H1 (cell line): ENCODE measurements around the gene ARHGAP32. TPM values are rescaled to one million over a fixed set of nuclear protein-coding genes. Genes with fewer than 3 reads are reported as not detected.

Experiments used
- CTCF ChIA-PET: fragments of 300-600 bp; sonication (Branson Sonifier 250); formaldehyde crosslinking; loops from one replicate; lab custom pipeline; 2021; ENCODE audit not compliant: partially characterized antibody; lab: Charles Lee
- POLR2A ChIA-PET: fragments of 300-600 bp; sonication (Branson Sonifier 250); formaldehyde crosslinking; loops from one replicate; lab custom pipeline; 2021; ENCODE audit warnings: inconsistent platforms; ENCODE audit not compliant: partially characterized antibody; lab: Charles Lee
- DNase-seq, 2 experiments: peaks; one replicate each; pipeline versions ENCODE4 v3.0.0 to v3.0.0-alpha.2; 2010 to 2022; ENCODE audit warnings: low spot score in 2 of 2, low read depth in 1 of 2, mixed read lengths in 1 of 2
- FAIRE-seq: peaks from 2 replicates; lab custom pipeline; 2011; peaks lifted over from hg19 to GRCh38; lab: Jason Lieb, UNC
- H2AFZ ChIP-seq: 2 replicates; pipeline ENCODE4 v1.8.1; 2012; ENCODE audit warnings: low read length, inconsistent platforms
- H2AK5ac ChIP-seq: 2 replicates; pipeline ENCODE4 v1.6.1; 2013; ENCODE audit warnings: low read depth, low read length
- H2BK120ac ChIP-seq: replicated peaks from 2 replicates; pipeline ENCODE3; 2013; ENCODE audit warnings: low read depth, low read length, inconsistent platforms
- H2BK12ac ChIP-seq: 2 replicates; pipeline ENCODE4 v1.6.1; 2013; ENCODE audit warnings: low read depth, low read length
- H2BK15ac ChIP-seq: 2 replicates; pipeline ENCODE4 v1.6.1; 2013; ENCODE audit warnings: low read length
- H2BK20ac ChIP-seq: 2 replicates; pipeline ENCODE4 v1.6.1; 2013; ENCODE audit warnings: low read length
- H2BK5ac ChIP-seq: 2 replicates; pipeline ENCODE4 v1.6.1; 2013; ENCODE audit warnings: low read depth, low read length
- H3K14ac ChIP-seq: 2 replicates; pipeline ENCODE4 v1.6.1; 2013; ENCODE audit warnings: inconsistent platforms; ENCODE audit not compliant: insufficient read length
- H3K18ac ChIP-seq: 2 replicates; pipeline ENCODE4 v1.6.1; 2013; ENCODE audit warnings: low read length; ENCODE audit errors: extremely low read depth
- H3K23ac ChIP-seq: 2 replicates; pipeline ENCODE4 v1.6.1; 2013; ENCODE audit warnings: inconsistent platforms; ENCODE audit not compliant: insufficient read length
- H3K23me2 ChIP-seq: 2 replicates; pipeline ENCODE4 v1.6.1; 2013; ENCODE audit warnings: low read depth, low read length
- H3K27ac ChIP-seq: 2 replicates; pipeline ENCODE4 v1.6.1; 2011; ENCODE audit warnings: low read depth, low read length, inconsistent platforms
- H3K27me3 ChIP-seq, 4 experiments: replicated peaks in 1 of 4; 1 replicate in 1 of 4; 2 replicates in 3 of 4; pipeline versions ENCODE4 v1.6.1 to v1.8.1; 2011 to 2013; ENCODE audit warnings: low read length in 3 of 4, mild to moderate bottlenecking in 3 of 4, inconsistent platforms in 2 of 4, mixed read lengths in 2 of 4, moderate library complexity in 1 of 4; ENCODE audit not compliant: control insufficient read depth in 3 of 4, insufficient read depth in 3 of 4; ENCODE audit errors: extremely low read depth in 1 of 4
- H3K36me3 ChIP-seq, 4 experiments: 2 replicates each; pipeline versions ENCODE4 v1.6.1 to v1.8.1; 2011 to 2013; ENCODE audit warnings: mild to moderate bottlenecking in 4 of 4, low read length in 3 of 4, moderate library complexity in 2 of 4, control low read depth in 1 of 4, inconsistent platforms in 1 of 4; ENCODE audit not compliant: insufficient read depth in 4 of 4, control insufficient read depth in 2 of 4
- H3K4ac ChIP-seq: replicated peaks from 2 replicates; pipeline ENCODE3; 2013; ENCODE audit warnings: low read length, low read depth, mixed read lengths, inconsistent platforms; ENCODE audit not compliant: insufficient read length
- H3K4me1 ChIP-seq, 4 experiments: replicated peaks in 1 of 4; 1 replicate in 1 of 4; 2 replicates in 3 of 4; pipeline versions ENCODE4 v1.6.1 to v1.8.1; 2011 to 2013; ENCODE audit warnings: low read length in 3 of 4, inconsistent platforms in 2 of 4, mixed read lengths in 1 of 4; ENCODE audit not compliant: insufficient read depth in 4 of 4, control insufficient read depth in 3 of 4
- H3K4me2 ChIP-seq, 2 experiments: 2 replicates each; pipeline versions ENCODE4 v1.6.1 to v1.8.1; 2011 to 2013; ENCODE audit warnings: low read depth in 2 of 2, low read length in 2 of 2, control low read depth in 1 of 2, inconsistent platforms in 1 of 2, mild to moderate bottlenecking in 1 of 2; ENCODE audit not compliant: insufficient read depth in 1 of 2
- H3K4me3 ChIP-seq, 4 experiments: fragments of 200-600, 300-600 bp in 1 of 4; sonication (generic), shearing (Covaris generic), sonication (Bioruptor Twin) in 1 of 4; 2 replicates each; pipeline versions ENCODE4 v1.5.1 to v1.8.1; 2011 to 2016; ENCODE audit warnings: low read length in 4 of 4, low read depth in 3 of 4, control low read depth in 2 of 4, inconsistent platforms in 2 of 4, mild to moderate bottlenecking in 2 of 4, mixed read lengths in 1 of 4, moderate library complexity in 1 of 4; ENCODE audit not compliant: insufficient read depth in 2 of 4; ENCODE audit errors: extremely low read depth in 1 of 4
- H3K56ac ChIP-seq: replicated peaks from 2 replicates; pipeline ENCODE3; 2013; ENCODE audit warnings: low read depth, mild to moderate bottlenecking, mixed read lengths, low read length, inconsistent platforms; ENCODE audit not compliant: insufficient read length
- H3K79me1 ChIP-seq: 2 replicates; pipeline ENCODE4 v1.6.1; 2013; ENCODE audit warnings: low read depth, low read length, control low read depth
- H3K79me2 ChIP-seq, 2 experiments: 2 replicates each; pipeline versions ENCODE4 v1.6.1 to v1.8.1; 2012 to 2013; ENCODE audit warnings: low read length in 2 of 2, mild to moderate bottlenecking in 2 of 2, inconsistent platforms in 1 of 2; ENCODE audit not compliant: insufficient read depth in 2 of 2, control insufficient read depth in 1 of 2
- H3K9ac ChIP-seq, 4 experiments: replicated peaks in 1 of 4; 1 replicate in 1 of 4; 2 replicates in 3 of 4; pipeline versions ENCODE4 v1.6.1 to v1.8.1; 2011 to 2013; ENCODE audit warnings: low read depth in 3 of 4, low read length in 3 of 4, control low read depth in 2 of 4, mild to moderate bottlenecking in 2 of 4, moderate library complexity in 2 of 4, inconsistent platforms in 1 of 4; ENCODE audit errors: extremely low read depth in 1 of 4
- H3K9me3 ChIP-seq, 2 experiments: 2 replicates each; pipeline versions ENCODE4 v1.6.1 to v1.8.1; 2012 to 2013; ENCODE audit warnings: mild to moderate bottlenecking in 2 of 2, moderate library complexity in 2 of 2, control low read depth in 1 of 2, inconsistent platforms in 1 of 2, low read depth in 1 of 2, low read length in 1 of 2, mixed read lengths in 1 of 2; ENCODE audit not compliant: insufficient read depth in 2 of 2
- H4K20me1 ChIP-seq, 2 experiments: replicated peaks in 1 of 2; 2 replicates each; pipeline versions ENCODE3 to v1.8.1; 2011 to 2013; ENCODE audit warnings: inconsistent platforms in 2 of 2, low read length in 2 of 2, mild to moderate bottlenecking in 1 of 2; ENCODE audit not compliant: insufficient read depth in 2 of 2, control insufficient read depth in 1 of 2
- H4K5ac ChIP-seq: 2 replicates; pipeline ENCODE4 v1.6.1; 2013; ENCODE audit warnings: low read length, low read depth, mixed read lengths, inconsistent platforms; ENCODE audit not compliant: insufficient read length
- H4K8ac ChIP-seq: 2 replicates; pipeline ENCODE4 v1.8.0; 2013; ENCODE audit warnings: mild to moderate bottlenecking, moderate library complexity, low read length, inconsistent platforms; ENCODE audit not compliant: insufficient read depth; ENCODE audit errors: extremely low read depth
- H4K91ac ChIP-seq: replicated peaks from 2 replicates; pipeline ENCODE3; 2013; ENCODE audit warnings: low read length, mixed read lengths, inconsistent platforms; ENCODE audit not compliant: insufficient read length
- CBX5 ChIP-seq: fragments of 300-800, 300-1000 bp; sonication (generic); IDR thresholded peaks from 2 replicates; pipeline ENCODE4 v1.7.1; 2016; ENCODE audit warnings: antibody characterized with exemption, low read length, low read depth
- NANOG ChIP-seq: IDR thresholded peaks from 2 replicates; pipeline ENCODE4 v1.6.1; 2011; ENCODE audit warnings: low read length, low read depth, mild to moderate bottlenecking, inconsistent platforms; ENCODE audit not compliant: insufficient read depth, poor library complexity, severe bottlenecking
- WGBS, 2 experiments: shearing (Covaris generic) in 1 of 2; methylation state at CpG; one replicate each; pipeline versions ENCODE4 v1.1.6 to v1.1.7; 2013 to 2015; ENCODE audit warnings: low lambda C conversion rate in 2 of 2, mixed read lengths in 2 of 2, inconsistent platforms in 1 of 2, low coverage in 1 of 2, missing lambda C conversion rate in 1 of 2; ENCODE audit not compliant: insufficient replicate concordance in 2 of 2, insufficient coverage in 1 of 2, insufficient read length in 1 of 2; ENCODE audit errors: extremely low coverage in 1 of 2, missing lambda C conversion rate in 1 of 2; 5-methylcytosine and 5-hydroxymethylcytosine counted together
- polyA plus RNA-seq, 7 experiments: library from polyadenylated mRNA; depleted of rRNA in 3 of 7; stranded (reverse) in 5 of 7; unstranded in 2 of 7; fragments of >200 nt in 5 of 7; fragments of 200-250 nt in 2 of 7; gene quantifications; 1 replicate in 5 of 7; 2 replicates in 1 of 7; 4 replicates in 1 of 7; pipeline versions ENCODE4 v1.2.1 to v1.2.3, GENCODE V29; 2011 to 2013; ENCODE audit warnings: missing spikeins in 2 of 7, mixed read lengths in 2 of 7
- total RNA-seq: library from RNA; stranded (reverse); fragmentation: NEBNext Ultra II Directional; extraction: Animal tissue kit (Norgen Biotek cat#: 25700); gene quantifications from 2 replicates; pipeline ENCODE4 v1.2.1, GENCODE V29; 2021

The ARHGAP32 gene
- total and polyA plus RNA-seq, 2 of the 8 experiments (the other 6 are each of a cell fraction or from before 2014, with no cell fraction given) = 13.7 to 30.0 TPM

- no peak overlapping the region for H4K5ac ChIP-seq
- no peak overlapping the region for H3K27ac ChIP-seq
- ChIA-PET CTCF (no interaction called here), POLR2A (no interaction called here)
- no peaks in the 10 kb centered on the region for H3K27me3 ChIP-seq
- 90% methylated on average over 2 of the region's 2 CpGs; no CpG with 5 or more reads in 1 of the 2 experiments for WGBS, 2 experiments
- H3K4me3 ChIP-seq = no peak overlapping the region
- no peak overlapping the region for H3K14ac ChIP-seq
- no peak overlapping the region for H2BK5ac ChIP-seq
- peaks cover 0 to 4% (median 1%) of the 10 kb centered on the region in 4 experiments; a peak in 3 of 8 replicates for H3K36me3 ChIP-seq
- H3K56ac ChIP-seq = no peak overlapping the region
- H2BK12ac ChIP-seq = no peak overlapping the region
- no peak overlapping the region for H3K9ac ChIP-seq
- no peak overlapping the region for H4K8ac ChIP-seq
- no peak overlapping the region for H2BK20ac ChIP-seq
- no peak overlapping the region for H3K23ac ChIP-seq
- FAIRE-seq (no peak), DNase-seq (no peak)
- H4K91ac ChIP-seq = no peak overlapping the region
- H3K23me2 ChIP-seq = no peaks in the 10 kb centered on the region
- H3K79me1 ChIP-seq = peaks cover 5% of the 10 kb centered on the region; the same call in 1 of the 2 replicates
- H3K18ac ChIP-seq = no peak overlapping the region
- no peak for TF ChIP-seq CBX5
- TF ChIP-seq NANOG = no peak
- H2BK120ac ChIP-seq = no peak overlapping the region
- H3K4me2 ChIP-seq = no peak overlapping the region
- H3K4ac ChIP-seq = no peak overlapping the region
- H4K20me1 ChIP-seq = peaks cover 0 to 2% of the 10 kb centered on the region in 2 experiments
- peaks cover 0 to 85% of the 10 kb centered on the region in 2 experiments; a peak in 2 of 4 replicates for H3K79me2 ChIP-seq
- no peak overlapping the region for H2AK5ac ChIP-seq
- H2BK15ac ChIP-seq = no peak overlapping the region
- H2AFZ ChIP-seq = no peak overlapping the region
- H3K4me1 ChIP-seq = peaks cover 0 to 7% (median 3%) of the 10 kb centered on the region in 4 experiments; a peak in 3 of 7 replicates
- H3K9me3 ChIP-seq = peaks cover 4 to 15% of the 10 kb centered on the region in 2 experiments; a peak in 3 of 4 replicates
Observed at GRCh38 chr11:129226207-129226798, 34.2 kb upstream of the ARHGAP32 start.
